ENCODE results near the gene HS3ST1. TPM values are rescaled to one million over a fixed set of nuclear protein-coding genes. Genes with fewer than 3 reads are reported as not detected.

HS3ST1 gene
- total and polyA plus RNA-seq, 5 donors from 2014 or later = 0.08 TPM; not detected in 4

DNA sequence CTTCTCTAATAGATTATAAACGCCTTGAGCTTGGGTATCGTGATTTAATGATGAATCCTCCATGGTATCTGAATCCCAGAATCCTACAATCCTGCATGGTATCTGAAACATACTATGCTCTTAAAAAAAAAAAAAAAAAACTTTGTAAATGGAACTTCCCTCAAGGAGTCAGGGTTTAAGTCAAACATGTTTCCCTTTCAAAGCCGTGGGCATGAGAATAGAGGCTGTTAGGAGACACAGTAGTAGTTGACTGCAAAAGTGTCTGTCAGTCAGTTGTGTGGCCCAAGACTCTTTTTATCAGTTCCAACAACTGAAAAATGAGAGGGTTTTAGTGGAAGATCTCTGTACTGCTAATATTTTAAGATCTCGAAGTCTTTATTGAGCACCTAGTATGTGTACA lies 2.4 kb upstream of the HS3ST1 start:
- no peak overlapping the region for H3K27ac Mint-ChIP-seq
- Histone ChIP-seq H3K4me1 (ENCODE audit: control insufficient read depth, insufficient read depth, low read length, poor library complexity, severe bottlenecking) (peaks cover 20% of the 10 kb centered on the region), H3K27me3 (ENCODE audit: control insufficient read depth, insufficient read depth, low read length) (peaks cover 7% of the 10 kb centered on the region), H3K4me3 (ENCODE audit: low read depth, low read length) (no peak overlapping the region), H3K36me3 (ENCODE audit: control insufficient read depth, insufficient read depth, low read length) (no peaks in the 10 kb centered on the region), H3K27ac (ENCODE audit: insufficient read depth, low read length, poor library complexity, severe bottlenecking) (no peak overlapping the region), H3K9me3 (ENCODE audit: control insufficient read depth in 2 of 2, low read length in 2 of 2) (no peaks in the 10 kb centered on the region)
- H3K36me3 Mint-ChIP-seq = no peaks in the 10 kb centered on the region
- no peak for DNase-seq
- peaks cover 0 to 3% (median 0%) of the 10 kb centered on the region in 7 donors for H3K9me3 Mint-ChIP-seq
- peaks cover 0 to 18% (median 4%) of the 10 kb centered on the region in 4 donors for H3K4me1 Mint-ChIP-seq
- peaks cover 74% of the 10 kb centered on the region for H3K27me3 Mint-ChIP-seq
- no peak for ATAC-seq (ENCODE audit: low read depth in 2 of 2)
- no peak overlapping the region for H3K4me3 Mint-ChIP-seq

DNA sequence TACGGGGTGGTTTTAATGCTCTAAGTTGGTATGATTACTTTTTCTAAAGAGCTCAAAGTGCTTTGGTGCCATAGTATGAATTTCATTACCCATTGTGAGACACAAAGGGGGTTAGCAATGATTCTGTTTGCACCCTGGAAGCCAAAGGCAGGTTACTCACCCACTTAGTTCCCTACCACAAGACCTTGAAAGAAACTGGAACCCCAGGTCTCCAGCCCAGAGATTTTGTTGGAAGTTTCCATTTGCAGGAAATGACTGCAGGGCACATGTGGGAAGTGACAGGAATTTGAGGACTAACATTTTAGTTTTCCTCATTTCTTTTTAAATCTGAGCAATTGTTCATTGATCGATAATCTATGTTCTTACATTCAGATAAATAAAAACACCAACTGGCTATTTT lies 1.8 kb upstream of the HS3ST1 start:
- H3K36me3 ChIP-seq (ENCODE audit: control insufficient read depth, insufficient read depth, low read length) = no peaks in the 10 kb centered on the region
- H3K9me3 Mint-ChIP-seq = no peaks in the 10 kb centered on the region
- no peaks in the 10 kb centered on the region for H3K9me3 ChIP-seq (ENCODE audit: control insufficient read depth in 2 of 2, low read length in 2 of 2)
- peaks cover 0 to 18% (median 5%) of the 10 kb centered on the region in 4 donors for H3K4me1 Mint-ChIP-seq
- peaks cover 7% of the 10 kb centered on the region for H3K27me3 ChIP-seq (ENCODE audit: control insufficient read depth, insufficient read depth, low read length)
- DNase-seq (no peak), ATAC-seq (ENCODE audit: low read depth in 2 of 2) (no peak)
- no peak overlapping the region for H3K27ac ChIP-seq (ENCODE audit: insufficient read depth, low read length, poor library complexity, severe bottlenecking)
- peak overlapping the region in 1 of 4 donors; percentile 10 for H3K4me3 Mint-ChIP-seq
- H3K4me3 ChIP-seq (ENCODE audit: low read depth, low read length) = no peak overlapping the region
- peaks cover 20% of the 10 kb centered on the region for H3K4me1 ChIP-seq (ENCODE audit: control insufficient read depth, insufficient read depth, low read length, poor library complexity, severe bottlenecking)
- no peak overlapping the region for H3K27ac Mint-ChIP-seq
- H3K36me3 Mint-ChIP-seq = no peaks in the 10 kb centered on the region
- peaks cover 69% of the 10 kb centered on the region for H3K27me3 Mint-ChIP-seq

DNA sequence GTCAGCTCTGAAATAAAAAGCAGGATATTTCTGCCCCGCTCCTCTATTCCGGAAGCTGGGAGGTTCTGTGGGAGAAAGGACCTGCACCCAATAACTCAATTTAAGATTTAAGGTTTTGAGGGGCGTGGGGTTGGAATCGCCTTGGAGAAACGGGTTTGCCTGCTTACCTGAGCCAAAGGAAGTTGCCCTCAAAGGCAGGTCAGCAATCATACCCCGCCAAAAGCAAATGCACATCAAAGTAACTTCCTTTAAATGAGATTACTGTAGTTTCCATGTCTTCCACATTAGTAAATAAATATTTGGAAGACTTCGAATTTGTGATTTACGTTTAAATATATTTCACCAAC lies 978 bp upstream of the HS3ST1 start:
- DNase-seq (no peak), ATAC-seq (ENCODE audit: low read depth in 2 of 2) (no peak)
- Histone ChIP-seq H3K9me3 (ENCODE audit: control insufficient read depth in 2 of 2, low read length in 2 of 2) (no peaks in the 10 kb centered on the region), H3K27ac (ENCODE audit: insufficient read depth, low read length, poor library complexity, severe bottlenecking) (no peak overlapping the region), H3K27me3 (ENCODE audit: control insufficient read depth, insufficient read depth, low read length) (peaks cover 7% of the 10 kb centered on the region), H3K4me3 (ENCODE audit: low read depth, low read length) (no peak overlapping the region), H3K4me1 (ENCODE audit: control insufficient read depth, insufficient read depth, low read length, poor library complexity, severe bottlenecking) (peaks cover 20% of the 10 kb centered on the region), H3K36me3 (ENCODE audit: control insufficient read depth, insufficient read depth, low read length) (no peaks in the 10 kb centered on the region)
- Mint-ChIP-seq H3K27ac (no peak overlapping the region), H3K4me3 (peak overlapping the region in 2 of 4 donors; percentile 44 to 80), H3K9me3 (no peaks in the 10 kb centered on the region), H3K36me3 (no peaks in the 10 kb centered on the region), H3K27me3 (peaks cover 61% of the 10 kb centered on the region), H3K4me1 (peaks cover 0 to 18% (median 7%) of the 10 kb centered on the region in 4 donors)

DNA sequence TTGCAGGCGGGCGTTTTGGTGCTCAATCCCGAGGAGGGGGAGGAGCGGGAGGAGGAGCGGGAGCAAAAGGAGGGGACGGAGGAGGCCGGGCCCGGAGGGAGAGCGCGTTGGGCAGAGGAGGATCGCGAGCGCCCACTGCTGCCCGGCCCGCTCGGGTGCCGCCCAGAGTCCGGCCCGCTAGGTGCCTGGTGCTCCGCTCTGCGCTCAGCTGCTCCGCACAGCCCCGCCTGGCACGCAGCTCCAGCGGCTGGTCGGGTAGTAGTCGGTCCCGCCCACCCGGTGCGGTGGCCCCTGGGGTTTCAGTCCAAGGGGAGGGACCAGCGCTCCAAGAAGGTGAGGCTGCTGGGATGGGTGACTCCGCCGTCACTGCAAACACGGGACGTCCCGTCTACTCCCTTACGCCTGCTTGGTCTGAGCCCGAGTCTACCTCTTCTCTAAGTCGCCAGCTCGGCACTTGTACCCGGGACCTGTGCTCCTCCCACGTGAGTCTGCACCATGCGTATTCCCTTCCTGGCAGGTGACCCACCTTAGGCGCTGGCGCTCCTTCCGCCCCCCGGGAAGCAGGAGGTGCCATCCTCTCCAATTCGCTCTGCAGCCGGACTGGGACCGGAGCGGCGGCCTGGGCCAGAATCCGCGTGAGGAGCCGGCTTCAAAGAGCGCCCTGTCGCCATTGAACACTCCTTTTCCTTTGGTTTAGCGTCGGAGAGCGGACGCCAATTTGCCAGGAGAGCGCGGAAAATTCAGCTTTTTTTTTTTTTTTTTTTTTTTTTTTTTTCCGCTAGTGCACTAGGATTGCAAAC lies 405 bp upstream of the HS3ST1 start:
- Histone ChIP-seq H3K9me3 (ENCODE audit: control insufficient read depth in 2 of 2, low read length in 2 of 2) (no peaks in the 10 kb centered on the region), H3K4me1 (ENCODE audit: control insufficient read depth, insufficient read depth, low read length, poor library complexity, severe bottlenecking) (peaks cover 20% of the 10 kb centered on the region), H3K27ac (ENCODE audit: insufficient read depth, low read length, poor library complexity, severe bottlenecking) (no peak overlapping the region), H3K27me3 (ENCODE audit: control insufficient read depth, insufficient read depth, low read length) (peaks cover 7% of the 10 kb centered on the region), H3K4me3 (ENCODE audit: low read depth, low read length) (no peak overlapping the region), H3K36me3 (ENCODE audit: control insufficient read depth, insufficient read depth, low read length) (no peaks in the 10 kb centered on the region)
- Mint-ChIP-seq H3K36me3 (no peaks in the 10 kb centered on the region), H3K27me3 (peaks cover 61% of the 10 kb centered on the region), H3K4me3 (peak overlapping the region in 3 of 4 donors; percentile 32 to 80 (median 69)), H3K27ac (no peak overlapping the region), H3K4me1 (peaks cover 0 to 18% (median 7%) of the 10 kb centered on the region in 4 donors), H3K9me3 (no peaks in the 10 kb centered on the region)
- peak; percentile 5 to 42 (median 5) for DNase-seq
- peak; percentile 73 to 78 for ATAC-seq (ENCODE audit: low read depth in 2 of 2)

DNA sequence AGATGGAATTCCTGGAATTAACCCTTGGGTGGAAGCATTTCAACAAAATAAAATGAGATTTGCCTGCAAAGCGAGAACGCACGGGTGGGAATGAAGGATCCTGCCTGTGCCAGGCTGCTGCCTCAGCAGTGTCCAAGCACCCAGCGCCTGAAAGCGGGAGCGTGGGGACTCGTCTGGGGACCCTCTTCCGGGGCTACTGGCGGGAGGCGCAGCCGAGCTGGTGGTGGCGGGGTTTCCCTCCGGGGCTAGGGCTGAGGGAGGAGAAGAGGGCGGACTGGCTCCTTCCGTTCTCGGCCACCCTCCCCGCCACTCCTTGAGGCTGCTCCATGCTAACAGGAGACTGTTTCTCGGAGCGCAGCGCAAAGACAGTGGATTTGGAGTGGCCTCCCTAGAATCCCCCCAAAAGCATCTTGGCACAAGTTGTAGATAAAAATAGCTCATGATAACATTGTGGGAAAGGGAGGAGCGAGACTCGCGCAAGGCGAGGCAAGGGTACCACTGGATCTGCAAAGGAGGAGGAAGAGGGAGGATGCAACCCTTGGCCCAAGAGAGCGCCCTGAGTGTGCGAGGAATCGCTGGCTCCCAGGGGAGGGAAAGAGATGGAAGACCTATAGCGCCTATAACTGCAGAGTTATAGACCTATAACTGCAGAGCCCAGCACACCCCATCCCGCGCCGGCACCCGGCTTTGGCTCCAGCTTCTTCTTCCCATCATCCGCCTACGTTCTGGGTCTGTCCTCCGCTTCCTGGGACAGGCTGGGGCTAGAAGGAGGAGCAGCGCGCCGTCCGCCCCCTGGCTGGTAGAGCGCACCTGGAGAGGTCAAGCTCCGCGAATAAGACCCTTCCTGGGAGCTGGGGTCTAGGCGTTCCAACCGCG lies 1.3 kb downstream of the HS3ST1 start:
- Mint-ChIP-seq H3K27ac (peak overlapping the region in 1 of 3 donors; percentile 48), H3K4me3 (peak overlapping the region; percentile 69 to 81 (median 74)), H3K4me1 (peaks cover 0 to 18% (median 7%) of the 10 kb centered on the region in 4 donors), H3K36me3 (no peaks in the 10 kb centered on the region), H3K27me3 (peaks cover 56% of the 10 kb centered on the region), H3K9me3 (no peaks in the 10 kb centered on the region)
- Histone ChIP-seq H3K27me3 (ENCODE audit: control insufficient read depth, insufficient read depth, low read length) (peaks cover 7% of the 10 kb centered on the region), H3K36me3 (ENCODE audit: control insufficient read depth, insufficient read depth, low read length) (no peaks in the 10 kb centered on the region), H3K9me3 (ENCODE audit: control insufficient read depth in 2 of 2, low read length in 2 of 2) (no peaks in the 10 kb centered on the region), H3K4me3 (ENCODE audit: low read depth, low read length) (no peak overlapping the region), H3K27ac (ENCODE audit: insufficient read depth, low read length, poor library complexity, severe bottlenecking) (no peak overlapping the region), H3K4me1 (ENCODE audit: control insufficient read depth, insufficient read depth, low read length, poor library complexity, severe bottlenecking) (peaks cover 20% of the 10 kb centered on the region)
- DNase-seq = no peak
- no peak for ATAC-seq (ENCODE audit: low read depth in 2 of 2)

DNA sequence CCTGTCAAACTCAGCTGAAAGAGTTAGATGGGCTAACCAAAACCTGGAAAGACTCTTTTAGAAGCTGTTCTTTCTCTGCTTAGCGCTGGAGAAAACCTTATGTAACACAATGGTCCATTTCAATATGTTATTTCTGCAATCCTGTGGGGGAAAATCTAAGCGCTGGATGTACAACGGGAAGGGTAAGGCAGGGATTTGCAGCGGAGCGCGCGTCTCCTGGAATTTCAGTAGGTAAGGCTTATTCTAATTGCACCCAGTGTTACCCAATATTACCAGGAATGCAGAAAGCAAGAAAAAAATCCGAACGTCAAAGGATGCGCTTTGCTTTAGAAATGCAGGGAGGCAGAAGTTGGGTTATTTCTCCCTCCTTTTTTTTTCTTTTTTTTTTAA lies 2.0 kb downstream of the HS3ST1 start:
- H3K36me3 ChIP-seq (ENCODE audit: control insufficient read depth, insufficient read depth, low read length) = no peaks in the 10 kb centered on the region
- no peaks in the 10 kb centered on the region for H3K9me3 Mint-ChIP-seq
- H3K27ac Mint-ChIP-seq = peak overlapping the region in 1 of 3 donors; percentile 52
- no peak overlapping the region for H3K27ac ChIP-seq (ENCODE audit: insufficient read depth, low read length, poor library complexity, severe bottlenecking)
- no peak overlapping the region for H3K4me3 ChIP-seq (ENCODE audit: low read depth, low read length)
- H3K36me3 Mint-ChIP-seq = no peaks in the 10 kb centered on the region
- ATAC-seq (ENCODE audit: low read depth in 2 of 2) (no peak), DNase-seq (no peak)
- H3K4me1 Mint-ChIP-seq = peaks cover 0 to 18% (median 7%) of the 10 kb centered on the region in 4 donors
- peaks cover 20% of the 10 kb centered on the region for H3K4me1 ChIP-seq (ENCODE audit: control insufficient read depth, insufficient read depth, low read length, poor library complexity, severe bottlenecking)
- H3K27me3 Mint-ChIP-seq = peaks cover 55% of the 10 kb centered on the region
- H3K9me3 ChIP-seq (ENCODE audit: control insufficient read depth in 2 of 2, low read length in 2 of 2) = no peaks in the 10 kb centered on the region
- peak overlapping the region in 2 of 4 donors; percentile 16 to 50 for H3K4me3 Mint-ChIP-seq
- H3K27me3 ChIP-seq (ENCODE audit: control insufficient read depth, insufficient read depth, low read length) = peaks cover 7% of the 10 kb centered on the region

DNA sequence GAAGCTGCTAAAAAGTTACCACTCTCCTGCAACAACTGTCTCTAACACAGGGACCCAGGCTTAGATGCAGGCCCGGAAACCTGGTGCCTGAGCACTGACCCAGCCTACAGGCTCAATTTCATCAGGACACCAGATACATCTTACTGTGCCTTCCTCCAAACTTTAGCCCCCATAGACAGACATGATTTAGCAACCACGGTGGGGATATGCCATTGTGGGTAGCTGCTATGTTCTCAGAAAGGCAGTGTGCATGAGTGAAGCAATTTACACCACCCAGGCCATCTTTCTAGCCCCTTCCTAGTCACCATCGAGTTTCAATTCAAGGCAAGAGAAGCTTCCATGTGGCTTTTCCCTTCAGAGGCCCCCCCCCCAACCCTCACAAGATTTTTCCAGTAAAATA lies 2.7 kb downstream of the HS3ST1 start:
- H3K36me3 Mint-ChIP-seq = no peaks in the 10 kb centered on the region
- H3K4me3 ChIP-seq (ENCODE audit: low read depth, low read length) = no peak overlapping the region
- no peaks in the 10 kb centered on the region for H3K9me3 Mint-ChIP-seq
- H3K27ac ChIP-seq (ENCODE audit: insufficient read depth, low read length, poor library complexity, severe bottlenecking) = no peak overlapping the region
- no peaks in the 10 kb centered on the region for H3K9me3 ChIP-seq (ENCODE audit: control insufficient read depth in 2 of 2, low read length in 2 of 2)
- DNase-seq (no peak), ATAC-seq (ENCODE audit: low read depth in 2 of 2) (no peak)
- H3K4me1 Mint-ChIP-seq = peaks cover 0 to 18% (median 7%) of the 10 kb centered on the region in 4 donors
- H3K4me3 Mint-ChIP-seq = no peak overlapping the region
- H3K27me3 ChIP-seq (ENCODE audit: control insufficient read depth, insufficient read depth, low read length) = peaks cover 7% of the 10 kb centered on the region
- no peaks in the 10 kb centered on the region for H3K36me3 ChIP-seq (ENCODE audit: control insufficient read depth, insufficient read depth, low read length)
- H3K27me3 Mint-ChIP-seq = peaks cover 48% of the 10 kb centered on the region
- H3K4me1 ChIP-seq (ENCODE audit: control insufficient read depth, insufficient read depth, low read length, poor library complexity, severe bottlenecking) = peaks cover 20% of the 10 kb centered on the region
- no peak overlapping the region for H3K27ac Mint-ChIP-seq
